HG03060 (cell line): ENCODE results near the gene ATP6V1F.
A peak's percentile ranks its signal among the peaks of the same experiment; 100 is the strongest.

ENCODE experiments used
- ATAC-seq: cut with Tn5 transposase; IDR thresholded peaks from one replicate; pipeline ENCODE4 v1.9.1; 2021; ENCODE audit warnings: low read depth, moderate number of reproducible peaks; ENCODE audit not compliant: unreplicated experiment

ATP6V1F gene

GRCh38 chr7:128881458-128882125 is 18.9 kb downstream of the ATP6V1F start:
- ATAC-seq, result no peak

- ATAC-seq, result no peak
These were observed 19.5 kb downstream of the ATP6V1F start for GRCh38 chr7:128882134-128882533.

GRCh38 chr7:128883622-128884448 is 21.2 kb downstream of the ATP6V1F start:
- ATAC-seq, result peak; percentile 63

DNA sequence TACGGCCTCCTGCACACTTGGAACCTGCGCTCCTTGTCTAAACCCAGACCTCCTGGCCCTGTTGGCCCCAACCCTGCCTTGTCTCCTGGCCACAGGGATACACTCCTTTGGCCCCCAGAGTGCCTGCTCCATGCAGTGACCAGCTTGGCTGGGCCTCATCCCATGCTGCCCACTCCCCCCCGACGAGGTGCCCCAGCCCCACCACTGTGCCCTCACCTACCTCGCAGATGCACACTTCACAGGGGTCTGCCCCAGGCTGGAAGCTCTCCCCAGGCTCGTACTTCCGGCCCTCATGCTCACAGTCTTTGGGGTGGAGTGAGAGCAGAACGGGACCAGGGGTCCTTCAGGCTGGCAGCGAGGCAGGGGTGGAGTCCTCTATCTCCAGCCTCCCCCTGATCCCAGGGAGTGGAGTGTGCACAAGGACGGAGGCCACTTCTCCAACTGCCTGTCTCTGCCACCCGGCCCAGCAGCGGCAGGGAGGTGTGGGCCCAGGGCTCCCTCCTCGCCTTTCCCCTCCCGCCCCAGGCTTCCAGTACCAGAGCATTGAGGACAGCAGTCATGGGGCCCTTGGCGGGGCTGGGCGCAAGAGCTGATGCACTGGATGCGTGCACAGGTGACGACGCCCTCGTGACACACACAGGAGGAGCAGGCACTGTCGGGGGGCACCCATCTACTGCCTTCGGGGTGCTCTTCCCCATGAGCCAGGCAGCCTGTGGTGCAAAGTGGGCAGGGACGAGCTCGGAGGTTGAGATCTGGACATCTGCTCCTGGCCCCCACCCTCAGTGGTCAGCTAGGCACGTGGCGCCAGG is 22.1 kb downstream of the ATP6V1F start:
- ATAC-seq, result no peak

DNA sequence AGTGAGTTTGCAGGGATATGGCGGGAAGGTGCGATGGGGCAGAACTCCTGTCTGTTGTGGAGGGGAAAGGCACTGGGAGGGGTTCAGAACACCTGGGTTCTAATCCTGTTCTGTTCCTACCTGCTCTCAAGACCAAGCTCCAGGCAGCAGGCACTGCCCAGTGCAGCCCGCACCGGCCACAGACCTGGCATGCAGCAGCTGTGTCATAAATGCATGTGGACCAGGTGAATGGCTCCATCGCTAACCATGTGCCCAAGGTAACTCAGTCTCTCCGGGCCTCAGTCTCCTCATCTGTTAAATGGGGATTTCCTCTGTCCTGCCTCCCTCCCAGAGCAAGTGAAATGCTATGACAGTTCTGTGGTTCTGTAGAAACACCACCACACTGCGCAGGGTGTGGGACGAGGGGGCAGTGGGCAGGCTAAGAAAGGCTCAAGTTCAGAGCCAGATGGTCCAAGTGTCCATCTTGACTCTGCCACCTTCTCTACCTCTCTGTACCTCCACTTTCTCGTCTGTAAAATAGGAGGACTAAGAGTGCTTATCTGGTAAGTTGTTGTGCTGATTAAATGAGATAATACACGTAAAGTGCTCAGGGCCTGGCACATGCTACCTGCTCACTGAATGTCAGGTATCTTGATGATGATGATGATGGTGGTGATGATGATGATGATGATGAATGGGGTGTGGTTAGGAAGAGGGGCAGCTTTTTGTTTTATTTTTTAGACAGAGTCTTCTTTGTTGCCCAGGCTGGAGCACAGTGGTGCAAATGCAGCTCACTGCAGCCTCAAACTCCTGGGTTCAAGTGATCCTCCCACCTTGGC is 22.9 kb downstream of the ATP6V1F start:
- no peak for ATAC-seq

GRCh38 chr7:128886391-128887168 is 23.9 kb downstream of the ATP6V1F start:
- ATAC-seq, result no peak

GRCh38 chr7:128887169-128888038 is 24.7 kb downstream of the ATP6V1F start:
- ATAC-seq, result no peak

GRCh38 chr7:128888039-128888755 is 25.5 kb downstream of the ATP6V1F start:
- ATAC-seq, result no peak

- no peak for ATAC-seq
These were observed 26.1 kb downstream of the ATP6V1F start for GRCh38 chr7:128888756-128889095.

DNA sequence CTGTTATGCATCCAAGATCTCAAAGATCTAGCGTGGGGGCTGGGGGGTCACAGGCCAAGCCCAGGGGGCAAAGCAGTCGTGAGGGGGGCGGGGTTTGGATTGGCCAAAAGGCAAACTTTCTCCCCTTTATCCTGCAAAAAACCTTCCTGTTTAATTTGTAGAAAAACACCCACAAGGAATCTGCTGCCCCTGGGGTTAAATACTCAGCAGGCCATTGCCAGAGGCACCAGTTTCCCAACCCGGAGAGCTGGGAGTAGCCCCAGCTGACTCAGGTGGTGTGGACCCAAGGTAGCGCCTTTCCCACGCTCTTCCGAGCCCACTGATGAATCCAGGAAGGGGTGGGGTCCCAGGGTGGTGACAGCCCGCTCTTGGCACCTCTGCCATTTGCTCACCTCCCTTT is 26.5 kb downstream of the ATP6V1F start:
- ATAC-seq, result no peak

- no peak for ATAC-seq
These were observed 27.9 kb downstream of the ATP6V1F start for GRCh38 chr7:128890306-128891109.

DNA sequence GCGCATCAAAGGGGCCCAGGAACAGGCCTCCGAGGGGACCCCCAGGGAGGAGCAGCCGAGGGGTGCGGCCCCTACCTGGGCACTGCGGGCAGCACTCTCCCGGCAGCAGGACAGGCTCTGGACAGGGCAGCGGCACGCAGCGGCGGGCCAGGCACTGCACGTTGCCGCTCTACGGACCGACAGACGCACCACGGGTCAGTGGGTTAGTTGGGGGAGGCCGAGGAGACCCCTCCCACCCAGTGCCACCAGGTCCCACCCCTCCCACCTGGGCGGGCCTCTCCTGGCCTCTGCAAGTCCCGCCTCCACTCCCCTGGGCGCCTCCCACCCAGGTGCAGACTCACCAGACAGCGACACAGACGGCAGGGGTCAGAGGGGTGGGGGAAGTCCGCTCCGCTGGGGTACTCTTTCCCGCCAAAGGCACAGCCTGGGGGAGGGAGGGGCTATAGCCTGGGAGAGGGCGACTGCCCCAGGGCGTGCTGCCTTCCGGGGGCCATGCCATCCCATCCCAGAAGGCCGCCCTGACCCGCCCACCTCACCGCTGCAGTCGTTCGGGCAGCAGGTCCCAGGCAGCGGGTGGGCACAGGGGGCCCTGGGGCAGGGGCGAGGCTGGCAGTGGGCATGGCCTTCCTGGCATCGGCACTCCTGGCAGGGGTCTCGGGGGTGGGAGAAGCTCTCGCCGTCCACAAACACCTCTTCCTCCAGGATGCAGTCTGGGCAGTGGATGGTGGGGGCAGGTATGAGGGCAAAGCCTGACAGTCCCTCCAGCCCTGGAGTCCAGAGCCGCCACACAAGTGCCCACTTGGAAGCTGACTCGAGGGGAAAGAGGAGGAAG is 28.7 kb downstream of the ATP6V1F start:
- no peak for ATAC-seq

DNA sequence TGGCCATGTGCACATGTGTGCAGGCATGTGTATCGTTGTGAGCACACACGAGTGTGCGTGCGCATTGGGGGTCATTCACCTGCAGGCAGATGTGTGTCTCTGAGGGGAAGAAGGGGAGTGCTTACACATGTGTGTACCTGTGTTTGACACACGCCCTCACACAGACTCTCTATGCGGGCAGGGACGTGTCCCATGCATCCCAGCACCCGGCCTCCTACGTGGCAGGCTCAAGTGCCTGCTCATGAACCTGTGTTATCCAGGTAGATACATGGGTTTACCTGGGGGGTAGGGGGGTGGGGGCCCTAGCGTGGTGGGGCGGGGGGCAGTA is 29.2 kb downstream of the ATP6V1F start:
- ATAC-seq, result no peak

- no peak for ATAC-seq
These were observed 30.0 kb downstream of the ATP6V1F start for GRCh38 chr7:128892521-128893250.

GRCh38 chr7:128893251-128894100 is 30.8 kb downstream of the ATP6V1F start:
- ATAC-seq, result no peak
